HL-60/S4 treated with retinoic acid at 250 ng/mL for 4 days and 3 days (cell line): ENCODE measurements around the gene ADGRG1.
"Not testable (repeated sequence)": the region's sequence is repeated elsewhere in the genome, so short reads cannot be mapped to it uniquely, and the experiment has no call there.

Experiments used
- in situ Hi-C: fragments of 300-500 bp; cut with MboI; formaldehyde crosslinking; loops from 2 replicates; pipeline ENCODE4 v1.7.0; 2022; ENCODE audit warnings: low sequenced_read_pairs

The ADGRG1 gene

GRCh38 chr16:57628008-57628781, at the start of gene ADGRG1:
TSS of gene ADGRG1 (plus strand) at chr16:57628630. CDS start at chr16:57650288, 21,658 bp downstream.
- in situ Hi-C loops, result no loop called here

- in situ Hi-C loops, result no loop called here
These were observed 49.1 kb upstream of the ADGRG1 start for GRCh38 chr16:57579361-57579665.

GRCh38 chr16:57585051-57585687, 43.3 kb upstream of the ADGRG1 start:
- in situ Hi-C loops, result no loop called here

- in situ Hi-C loops, result no loop called here
These were observed 39.6 kb upstream of the ADGRG1 start for GRCh38 chr16:57588831-57589230.

GRCh38 chr16:57589374-57589773, 39.1 kb upstream of the ADGRG1 start:
- in situ Hi-C loops, result no loop called here

- in situ Hi-C loops, result no loop called here
These were observed 37.8 kb upstream of the ADGRG1 start for GRCh38 chr16:57590654-57591085.

GRCh38 chr16:57591086-57591869, 37.2 kb upstream of the ADGRG1 start:
- in situ Hi-C loops, result no loop called here

GRCh38 chr16:57591870-57592485, 36.5 kb upstream of the ADGRG1 start:
- in situ Hi-C loops, result no loop called here

- in situ Hi-C loops, result no loop called here
These were observed 35.8 kb upstream of the ADGRG1 start for GRCh38 chr16:57592591-57593003.

- in situ Hi-C loops, result no loop called here
These were observed 35.4 kb upstream of the ADGRG1 start for GRCh38 chr16:57593021-57593420.

- in situ Hi-C loops, result no loop called here
These were observed 34.4 kb upstream of the ADGRG1 start for GRCh38 chr16:57593990-57594389.

- in situ Hi-C loops, result no loop called here
These were observed 33.8 kb upstream of the ADGRG1 start for GRCh38 chr16:57594531-57595031.

- in situ Hi-C loops, result not testable (repeated sequence)
These were observed 32.2 kb upstream of the ADGRG1 start for GRCh38 chr16:57596234-57596633.

- in situ Hi-C loops, result no loop called here
These were observed 30.0 kb upstream of the ADGRG1 start for GRCh38 chr16:57598437-57598836.

GRCh38 chr16:57600048-57600835, 28.2 kb upstream of the ADGRG1 start:
- in situ Hi-C loops, result no loop called here

GRCh38 chr16:57600952-57601580, 27.4 kb upstream of the ADGRG1 start:
- in situ Hi-C loops, result no loop called here

- in situ Hi-C loops, result no loop called here
These were observed 26.5 kb upstream of the ADGRG1 start for GRCh38 chr16:57601801-57602478.

GRCh38 chr16:57603115-57604024, 25.1 kb upstream of the ADGRG1 start:
- in situ Hi-C loops, result no loop called here
